ENCODE measurements around the gene ZNF813. TPM values are rescaled to one million over a fixed set of nuclear protein-coding genes. Genes with fewer than 3 reads are reported as not detected.

Gene ZNF813
- total and polyA plus RNA-seq, 9 of the 15 experiments (the other 6 are each of a cell fraction or from before 2014, with no cell fraction given): 1.3 to 8.0 (median 5.3) TPM

GRCh38 chr19:53467485-53468262 is at the start of gene ZNF813 (continued):
- no peak for TF ChIP-seq ARID3A (IDR thresholded peaks at IDR 0.05; ENCODE audit: borderline replicate concordance, low read depth, low read length)
- no peak for TF ChIP-seq TCFL5 (CRISPR knock-in tag; conservative IDR thresholded peaks at IDR 0.05)
- no peak for TF ChIP-seq PTBP1 (IDR thresholded peaks at IDR 0.05; ENCODE audit: low read depth, low read length)
- TF ChIP-seq TAL1 (IDR thresholded peaks at IDR 0.05): no peak
- no peak for TF ChIP-seq PML (IDR thresholded peaks at IDR 0.05; ENCODE audit: low read length)
- TF ChIP-seq FOXP1 (CRISPR knock-in tag; IDR thresholded peaks at IDR 0.05): no peak
- no peak for TF ChIP-seq RNF219 (CRISPR knock-in tag; IDR thresholded peaks at IDR 0.05)
- peak; percentile 69 for TF ChIP-seq TAF1 (IDR thresholded peaks at IDR 0.05; ENCODE audit: control insufficient read depth, extremely low read depth, insufficient read depth, low read length, severe bottlenecking)
- TF ChIP-seq POLR2A (conservative IDR thresholded peaks at IDR 0.05): peak; percentile 84
- TF ChIP-seq FOS (IDR thresholded peaks at IDR 0.05; ENCODE audit: extremely low read depth, insufficient read length): no peak
- no peak for TF ChIP-seq SNIP1 (IDR thresholded peaks at IDR 0.05; ENCODE audit: low read depth)
- TF ChIP-seq CREB1 (IDR thresholded peaks at IDR 0.05): no peak
- TF ChIP-seq CREB1 (CRISPR knock-in tag; IDR thresholded peaks at IDR 0.05): peak; percentile 40; the same call in 1 of the 2 replicates
- TF ChIP-seq POLR2H (tag; IDR thresholded peaks at IDR 0.05; ENCODE audit: low read depth): peak; percentile 49
- peak; percentile 66 for TF ChIP-seq HDAC3 (IDR thresholded peaks at IDR 0.05; ENCODE audit: borderline replicate concordance, partially characterized antibody)
- no peak for TF ChIP-seq ATF1 (CRISPR knock-in tag; IDR thresholded peaks at IDR 0.05)
- peak; percentile 54 for TF ChIP-seq ATF1 (tag; IDR thresholded peaks at IDR 0.05)
- no peak for TF ChIP-seq MLLT1 (IDR thresholded peaks at IDR 0.05)
- peak; percentile 41 for TF ChIP-seq PHF20 (IDR thresholded peaks at IDR 0.05; ENCODE audit: partially characterized antibody)
- TF ChIP-seq MBD2 (IDR thresholded peaks at IDR 0.05; ENCODE audit: borderline replicate concordance, low read depth): 0 out of 2 replicates have a peak, but pooled peaks have one; percentile 29
- no peak for TF ChIP-seq ZNF445 (CRISPR knock-in tag; IDR thresholded peaks at IDR 0.05; ENCODE audit: low read depth)
- no peak for TF ChIP-seq XRCC4 (IDR thresholded peaks at IDR 0.05; ENCODE audit: extremely low read depth, insufficient read depth, insufficient read length)
- no peak for TF ChIP-seq NR2F6 (CRISPR knock-in tag; IDR thresholded peaks at IDR 0.05)

Measured in K562 (cell line).